ENCODE data around the gene PCCA. TPM values are rescaled to one million over a fixed set of nuclear protein-coding genes. Genes with fewer than 3 reads are reported as not detected.

Gene PCCA
- total and polyA plus RNA-seq, 2 of the 13 experiments (the other 11 are each of a cell fraction or from before 2014, with no cell fraction given) = 15.0 to 32.2 TPM

- H3K27me3 ChIP-seq (ENCODE audit: control insufficient read depth in 1 of 2, insufficient read depth in 2 of 2, low read length in 2 of 2) = no peaks in the 10 kb centered on the region
- no peak overlapping the region for H2AFZ ChIP-seq (ENCODE audit: low read length)
- DNase-seq (ENCODE audit: low spot score) = peak; percentile 59
- intact Hi-C loops (cut with micrococcal nuclease; ENCODE audit: unreplicated experiment) = no loop called here
- in situ Hi-C loops (cut with HindIII; ENCODE audit: extremely low pct_ligation_motif_present, low pct_unique_long_range_greater_than_20kb) = loop anchor here (25.0 kb wide), 1 partner anchor 863 kb away; no protein-coding TSS in a partner anchor
- no peaks in the 10 kb centered on the region for H3K79me2 ChIP-seq (ENCODE audit: insufficient read depth, low read length)
- no TSS peak for BruUV-seq (replicated peaks)
- ChIA-PET CTCF (ENCODE audit: low intra/inter-chr PET ratio, low total read pairs) (no interaction called here), POLR2A (interaction anchor here (1.0 to 1.2 kb wide), 2 partner anchors 9 to 18 kb away, joined by 3 to 6 read pairs; no protein-coding TSS in a partner anchor)
- peak; percentile 61 for FAIRE-seq
- H3K4me3 ChIP-seq (replicated peaks in 1 of 3; ENCODE audit: insufficient read depth in 1 of 3, low read depth in 2 of 3, low read length in 3 of 3) = peak overlapping the region in 1 of 3 experiments; percentile 2; a peak in 1 of 6 replicates
- no peaks in the 10 kb centered on the region for H4K20me1 ChIP-seq (ENCODE audit: insufficient read depth, low read length)
- peak overlapping the region; percentile 17; the same call in 1 of the 2 replicates for H3K9ac ChIP-seq (ENCODE audit: insufficient read depth, low read depth, low read length)
- peaks cover 37% of the 10 kb centered on the region for H3K4me1 ChIP-seq (ENCODE audit: insufficient read depth, low read length)
- H3K36me3 ChIP-seq (replicated peaks in 1 of 2; ENCODE audit: control insufficient read depth in 1 of 2, insufficient read depth in 2 of 2, low read length in 2 of 2) = peaks cover 4 to 7% of the 10 kb centered on the region in 2 experiments; a peak in 4 of 5 replicates
- peak; percentile 95 for ATAC-seq
- H3K27ac ChIP-seq (ENCODE audit: extremely low read length, insufficient read depth, low read length) = peak overlapping the region; percentile 64
- peak overlapping the region; percentile 40 for H3K4me2 ChIP-seq (ENCODE audit: low read depth, low read length)
- H3K9me3 ChIP-seq (ENCODE audit: low read length) = no peaks in the 10 kb centered on the region
- 57% methylated on average over 14 of the region's 17 CpGs for WGBS (ENCODE audit: low lambda C conversion rate)
- TF ChIP-seq CBFB (CRISPR knock-in tag; IDR thresholded peaks at IDR 0.05) = no peak
- no peak for TF ChIP-seq KDM1A (CRISPR knock-in tag; IDR thresholded peaks at IDR 0.05)
- no peak for TF ChIP-seq MED13 (CRISPR knock-in tag; IDR thresholded peaks at IDR 0.05)
- no peak for TF ChIP-seq ZNF136 (CRISPR knock-in tag; IDR thresholded peaks at IDR 0.05; ENCODE audit: low read depth)
- no peak for TF ChIP-seq CERS6 (CRISPR knock-in tag; IDR thresholded peaks at IDR 0.05)
- no peak for TF ChIP-seq PRDM15 (CRISPR knock-in tag; IDR thresholded peaks at IDR 0.05)
- no peak for TF ChIP-seq ZNF781 (CRISPR knock-in tag; IDR thresholded peaks at IDR 0.05; ENCODE audit: borderline replicate concordance, not compliant biosample characterization)
- no peak for TF ChIP-seq TRAFD1 (CRISPR knock-in tag; IDR thresholded peaks at IDR 0.05; ENCODE audit: borderline replicate concordance)
- no peak for TF ChIP-seq TIGD3 (CRISPR knock-in tag; IDR thresholded peaks at IDR 0.05; ENCODE audit: borderline replicate concordance)
- no peak for TF ChIP-seq KAT2B (IDR thresholded peaks at IDR 0.05; ENCODE audit: borderline replicate concordance, low read depth, low read length)
- TF ChIP-seq ZNF737 (CRISPR knock-in tag; IDR thresholded peaks at IDR 0.05; ENCODE audit: borderline replicate concordance) = no peak
- no peak for TF ChIP-seq PLRG1 (conservative IDR thresholded peaks at IDR 0.05)
- TF ChIP-seq RARG (CRISPR knock-in tag; IDR thresholded peaks at IDR 0.05; ENCODE audit: low read depth) = no peak
- no peak for TF ChIP-seq SOX13 (IDR thresholded peaks at IDR 0.05)
- TF ChIP-seq SOX13 (CRISPR knock-in tag; conservative IDR thresholded peaks at IDR 0.05 in 1 of 2, IDR thresholded peaks at IDR 0.05 in 1 of 2) = peak in 1 of 2 experiments; percentile 51; a peak in 2 of 4 replicates
Observed at GRCh38 chr13:100525453-100526317, 436.8 kb downstream of the PCCA start.
